ENCODE measurements around the gene HLF.

The HLF gene

GRCh38 chr17:55264645-55265298, at the start of gene HLF:
TSS of gene HLF (plus strand) at chr17:55264960. CDS start at chr17:55265485, 525 bp downstream.
- DNase-seq: peak; percentile 73

- DNase-seq: no peak
These were observed 49.0 kb upstream of the HLF start for GRCh38 chr17:55215711-55216110.

DNA sequence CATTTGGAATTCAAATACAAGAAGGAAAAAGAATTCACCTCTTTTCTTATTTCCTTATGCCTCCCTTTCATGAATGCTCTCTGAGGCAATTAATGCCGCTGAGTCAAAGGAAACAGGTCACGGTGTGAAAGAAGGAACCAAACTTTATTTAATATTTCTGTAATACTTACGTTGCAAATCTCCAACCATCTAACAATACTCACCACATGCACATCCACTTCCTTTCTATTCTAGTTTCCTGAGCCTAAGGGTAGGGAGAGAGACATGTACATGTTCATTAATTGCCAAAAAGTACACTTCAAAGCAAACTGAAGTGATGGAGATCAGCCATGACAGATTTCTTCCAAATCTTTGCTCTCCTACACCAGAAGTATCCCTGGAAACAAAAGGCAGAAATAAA, 47.9 kb upstream of the HLF start:
- DNase-seq: no peak

- no peak for DNase-seq
These were observed 45.3 kb upstream of the HLF start for GRCh38 chr17:55219459-55219858.

GRCh38 chr17:55219934-55220333, 44.8 kb upstream of the HLF start:
- no peak for DNase-seq

DNA sequence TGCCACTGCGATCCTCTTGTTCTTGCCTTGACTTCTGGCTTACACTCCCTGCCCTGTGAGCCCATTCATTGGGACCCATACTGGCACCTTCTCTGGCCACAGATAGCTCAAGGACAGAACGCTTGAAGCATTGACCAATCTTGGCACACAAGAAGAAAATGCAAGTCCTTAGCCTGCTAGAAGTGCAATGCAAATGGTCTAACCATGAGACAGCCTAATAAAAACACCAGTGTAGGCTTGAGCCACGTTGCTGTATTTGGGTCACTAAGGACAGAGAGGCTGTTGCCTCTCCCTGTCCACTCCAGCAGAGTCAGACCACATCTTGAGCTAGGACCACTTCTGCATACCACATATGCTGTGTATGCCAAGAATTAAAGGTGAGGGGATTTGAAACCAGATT, 41.2 kb upstream of the HLF start:
- DNase-seq: no peak

DNA sequence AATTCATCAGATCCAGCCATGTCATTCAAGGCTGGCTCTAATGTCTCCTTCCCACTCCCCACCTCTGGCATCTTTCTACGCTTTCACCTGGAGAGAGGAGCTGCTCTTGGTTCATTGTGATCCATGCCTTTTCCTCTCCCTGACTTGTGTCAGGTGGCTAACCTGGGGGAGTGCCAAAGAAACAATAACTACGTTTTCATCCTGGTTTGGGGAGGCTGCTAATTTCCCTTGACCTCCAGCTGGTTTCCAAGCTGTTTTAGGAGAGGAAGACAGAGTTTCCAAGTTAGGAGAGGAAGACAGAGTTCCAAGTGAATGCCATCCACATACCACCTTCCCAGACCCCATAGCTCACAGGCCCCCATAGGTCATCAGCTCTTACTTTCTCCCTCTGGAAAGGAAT, 40.0 kb upstream of the HLF start:
- no peak for DNase-seq

GRCh38 chr17:55225237-55225636, 39.5 kb upstream of the HLF start:
- DNase-seq: no peak

DNA sequence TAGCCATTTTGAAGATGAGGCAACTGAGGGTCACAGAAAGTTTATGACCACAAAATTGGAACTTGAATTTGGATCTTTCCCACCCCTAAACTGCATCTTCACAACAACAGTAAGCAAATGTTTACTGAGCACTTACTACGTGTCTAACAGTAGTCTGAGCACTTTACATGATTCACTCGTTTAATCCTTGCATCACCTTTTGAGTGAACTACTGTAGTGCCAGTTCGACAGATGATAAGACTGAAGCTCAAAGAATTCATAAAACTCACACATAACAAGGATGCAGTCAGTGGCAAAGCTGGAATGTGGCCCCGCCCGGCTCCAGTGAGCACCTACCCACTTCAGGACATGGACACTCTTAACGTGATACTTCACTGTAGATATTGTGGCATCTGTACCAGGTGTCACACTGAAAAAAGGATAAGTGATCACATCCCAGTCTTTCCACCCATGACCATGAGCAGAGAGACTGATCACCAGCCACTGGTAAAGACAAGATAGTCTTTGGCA, 36.0 kb upstream of the HLF start:
- DNase-seq: no peak

DNA sequence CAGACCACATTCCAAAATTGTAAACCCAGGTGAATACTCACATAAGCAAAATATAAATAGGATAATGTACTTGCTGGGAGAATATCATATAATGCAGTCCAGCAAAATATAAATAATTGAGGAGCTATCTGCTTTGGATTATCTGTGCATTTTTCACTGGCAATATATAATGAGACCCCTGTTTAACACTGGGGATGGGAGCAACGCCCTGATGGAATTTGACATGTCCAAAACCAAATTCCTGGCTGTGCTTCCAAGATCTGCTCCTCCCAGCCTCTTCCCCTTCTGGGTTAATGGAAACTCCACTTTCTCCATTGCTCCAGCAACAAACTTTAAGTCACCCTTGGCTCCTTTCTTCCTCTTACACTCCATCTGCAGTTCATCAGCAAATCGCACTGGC, 35.5 kb upstream of the HLF start:
- no peak for DNase-seq

DNA sequence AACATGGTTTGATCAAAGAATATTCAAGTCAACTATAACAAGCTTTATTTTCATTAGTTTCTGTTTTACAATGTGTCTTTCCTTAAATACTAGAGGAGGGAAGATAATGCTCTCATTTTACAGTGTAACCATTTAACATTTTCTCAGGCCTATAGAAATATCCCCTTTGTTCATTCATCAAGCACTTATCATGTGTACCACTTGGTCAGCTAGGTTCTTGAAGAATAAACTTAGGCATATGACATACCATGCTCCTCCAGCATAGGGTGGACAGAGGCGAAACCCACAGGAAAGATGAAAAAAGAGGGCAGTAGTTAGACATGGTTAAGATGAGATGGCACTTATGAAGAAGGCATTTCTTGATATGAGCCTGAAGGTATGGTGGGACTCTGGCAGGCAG, 34.0 kb upstream of the HLF start:
- DNase-seq: no peak

DNA sequence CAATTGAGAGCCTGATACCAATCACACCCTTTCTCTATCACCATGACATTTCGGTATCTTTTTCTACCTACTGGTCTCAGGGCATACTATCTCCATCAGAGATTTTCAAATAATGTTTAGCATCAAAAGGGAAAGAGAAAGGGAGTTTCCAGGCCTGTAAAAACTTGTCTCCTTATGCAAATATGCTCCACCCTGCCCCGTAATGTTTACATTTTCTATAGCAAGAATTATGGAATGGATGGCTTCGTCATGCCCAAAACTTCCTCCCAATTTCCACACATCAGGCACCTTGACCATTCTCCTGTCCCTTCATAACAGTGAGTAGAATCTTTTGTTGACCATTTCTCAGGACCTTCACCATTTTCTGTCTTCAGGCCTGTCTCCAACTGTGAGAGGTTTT, 30.9 kb upstream of the HLF start:
- no peak for DNase-seq

DNA sequence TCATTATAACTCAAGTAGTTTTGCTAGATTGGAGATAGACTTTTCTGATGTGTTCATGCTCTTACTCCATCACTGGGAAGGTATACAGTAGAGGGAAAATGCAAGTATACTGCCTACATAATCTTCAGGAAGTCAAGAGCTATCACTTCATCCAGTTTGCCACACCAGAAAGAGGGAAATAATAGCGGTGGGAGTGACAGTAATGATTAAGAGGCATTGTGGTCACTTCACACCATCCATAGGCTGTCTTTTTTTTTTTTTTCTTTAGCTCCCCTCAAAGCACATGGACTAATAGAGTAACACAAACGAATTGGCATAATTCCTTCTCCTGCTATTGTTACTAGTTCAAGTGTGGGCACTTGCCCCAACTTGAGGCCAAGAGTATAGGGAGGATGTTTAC, 28.4 kb upstream of the HLF start:
- no peak for DNase-seq

DNA sequence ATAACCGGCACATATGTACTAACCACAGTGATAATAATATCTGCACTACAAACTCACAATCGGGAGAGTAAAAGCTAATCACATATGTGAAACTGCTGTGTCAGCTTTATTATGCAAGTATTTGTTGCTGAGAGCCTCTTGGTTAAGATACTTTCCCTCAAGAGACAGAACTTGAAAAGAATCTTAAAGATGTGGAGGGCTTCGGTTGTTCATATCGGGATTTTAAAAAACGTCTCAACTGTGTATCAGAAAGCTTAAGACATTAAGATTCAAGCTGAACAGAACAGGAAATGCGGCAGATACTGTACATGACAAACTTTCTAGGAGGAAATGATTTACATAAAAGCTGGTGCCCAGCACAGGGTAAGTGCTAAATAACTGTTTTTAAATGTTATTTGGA, 27.5 kb upstream of the HLF start:
- DNase-seq: no peak

GRCh38 chr17:55237841-55238178, 26.9 kb upstream of the HLF start:
- no peak for DNase-seq

GRCh38 chr17:55238179-55238930, 26.4 kb upstream of the HLF start:
- peak; percentile 85 for DNase-seq

DNA sequence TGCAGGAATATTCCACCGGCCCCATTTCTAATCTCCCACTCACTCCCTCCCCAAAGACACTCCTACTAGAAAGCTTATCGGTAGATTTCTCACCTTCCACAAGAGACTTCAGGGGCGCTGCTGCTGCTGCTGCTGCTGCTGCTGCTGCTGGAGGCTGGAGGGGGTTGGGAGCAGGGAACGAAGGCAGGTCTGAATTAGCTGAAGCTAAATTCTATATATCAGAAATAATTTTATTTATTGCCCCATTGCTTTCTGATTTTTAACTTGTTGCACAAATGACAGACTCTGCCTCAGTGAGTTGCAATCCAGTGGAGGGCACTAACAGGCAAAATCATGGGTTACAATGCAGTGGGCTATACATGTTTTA, 25.8 kb upstream of the HLF start:
- no peak for DNase-seq

GRCh38 chr17:55241097-55241496, 23.7 kb upstream of the HLF start:
- no peak for DNase-seq

DNA sequence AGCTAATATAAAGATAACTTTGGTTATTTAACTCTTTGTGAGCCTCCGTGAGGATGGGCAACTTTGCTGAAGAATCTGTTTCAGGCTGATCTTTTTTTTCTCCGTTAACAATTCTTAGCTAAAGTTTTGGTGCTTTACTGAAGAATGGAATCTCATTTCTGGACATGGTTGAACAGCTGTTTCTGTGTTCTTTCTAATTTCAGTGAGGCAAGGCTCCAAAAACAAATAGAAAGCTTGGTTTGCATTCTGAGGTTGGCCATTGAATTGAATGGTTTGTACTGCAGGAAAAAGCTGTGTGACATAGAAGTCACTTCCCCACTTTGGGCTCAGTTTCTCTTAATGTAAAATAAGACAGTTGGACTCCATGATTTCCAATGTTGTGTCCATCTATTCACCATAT, 22.3 kb upstream of the HLF start:
- DNase-seq: no peak

- no peak for DNase-seq
These were observed 18.8 kb upstream of the HLF start for GRCh38 chr17:55245986-55246385.

DNA sequence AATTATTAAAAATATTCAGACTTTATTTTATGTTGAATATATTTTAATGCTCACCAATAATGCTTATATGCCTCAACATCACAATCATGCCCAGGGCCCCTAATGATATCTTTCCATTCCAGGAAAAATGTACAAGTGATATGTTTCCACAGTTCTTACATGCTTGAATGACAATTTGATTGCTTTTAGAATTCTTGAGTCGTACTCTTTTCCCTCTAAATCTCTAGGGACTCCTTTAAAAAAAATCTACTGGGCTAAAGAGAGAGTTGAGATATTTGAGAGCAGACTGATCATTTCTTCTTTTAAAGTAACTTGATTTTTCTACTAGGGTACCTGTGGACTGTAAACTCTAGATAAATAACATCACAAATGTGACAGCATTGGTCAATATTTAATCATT, 18.2 kb upstream of the HLF start:
- DNase-seq: no peak

- no peak for DNase-seq
These were observed 16.7 kb upstream of the HLF start for GRCh38 chr17:55248077-55248476.

DNA sequence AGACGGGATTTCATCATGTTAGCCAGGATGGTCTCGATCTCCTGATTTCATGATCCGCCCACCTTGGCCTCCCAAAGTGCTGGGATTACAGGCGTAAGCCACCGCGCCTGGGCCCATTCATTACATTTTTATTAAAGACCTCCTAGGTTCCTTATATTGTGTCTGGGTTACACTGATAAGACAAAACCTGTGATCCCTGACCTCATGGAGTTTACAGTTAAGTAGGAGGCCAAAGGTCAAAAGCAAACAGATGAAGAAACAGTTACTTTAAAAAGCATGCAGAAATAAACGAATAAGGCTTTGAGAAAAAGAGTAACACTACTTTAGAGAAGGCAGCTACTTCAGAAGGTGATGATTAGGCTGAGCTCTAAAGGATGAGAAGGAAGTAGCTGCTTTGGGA, 14.9 kb upstream of the HLF start:
- DNase-seq: no peak

- no peak for DNase-seq
These were observed 10.4 kb upstream of the HLF start for GRCh38 chr17:55254375-55254774.

DNA sequence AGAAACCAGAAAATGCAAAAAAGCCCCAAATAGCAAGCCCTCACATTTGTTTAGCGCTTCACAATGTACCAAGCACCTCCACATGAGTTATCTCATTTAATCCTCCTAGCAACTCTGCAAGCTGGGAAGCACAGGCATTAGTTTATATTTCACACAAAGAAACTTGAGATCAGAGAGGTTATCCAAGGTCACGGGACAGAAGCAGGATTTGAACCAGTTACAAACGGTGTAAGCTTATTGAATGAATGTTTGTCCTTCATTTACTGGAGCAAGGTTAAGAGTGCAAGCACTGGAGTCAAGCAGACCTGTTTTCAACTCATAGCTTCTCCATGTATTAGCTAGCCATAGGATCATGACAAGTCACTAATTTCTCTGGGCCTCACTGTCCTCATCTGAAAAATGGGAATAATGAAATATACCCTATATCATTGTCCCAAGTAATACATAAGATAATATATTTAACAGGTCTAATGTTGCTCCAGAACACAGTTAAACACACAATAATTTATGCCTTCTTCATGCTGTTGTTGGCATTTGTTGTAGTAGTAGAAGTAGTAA, 6.1 kb upstream of the HLF start:
- no peak for DNase-seq

Measured in activated CD8-positive, alpha-beta memory T cell treated with anti-CD3 and anti-CD28 coated beads, Interleukin-2, amount 50 U/mL, for 4 hours (primary cell).